ENCODE data around the gene ADAMTS9.
"Not testable (repeated sequence)": the region's sequence is repeated elsewhere in the genome, so short reads cannot be mapped to it uniquely, and the experiment has no call there.

The ADAMTS9 gene

DNA sequence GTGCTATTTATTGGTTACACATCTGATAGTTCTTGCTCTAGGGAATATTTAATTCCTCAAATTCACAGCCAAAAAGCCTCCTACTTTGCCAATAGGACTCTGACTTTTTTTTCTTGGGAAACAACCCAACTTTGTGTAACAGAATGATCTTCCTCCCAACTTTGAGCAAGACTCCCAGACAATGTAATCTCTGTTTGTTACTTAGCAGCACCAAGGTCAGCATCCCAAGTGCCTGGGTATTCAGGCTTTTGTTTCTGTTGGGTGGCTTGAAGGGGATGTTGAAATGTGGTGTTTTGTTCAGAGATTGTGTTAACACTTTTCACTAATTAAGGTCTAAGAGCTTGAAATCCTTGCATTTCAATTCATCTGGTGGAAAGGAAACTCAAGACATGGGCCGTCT lies 115.8 kb downstream of the ADAMTS9 start:
- DNase-seq (ENCODE audit: low spot score): no peak

- no peak for DNase-seq (ENCODE audit: low spot score)
These were observed 118.8 kb downstream of the ADAMTS9 start for GRCh38 chr3:64568895-64569517.

GRCh38 chr3:64566859-64567258 lies 120.9 kb downstream of the ADAMTS9 start:
- no peak for DNase-seq (ENCODE audit: low spot score)

DNA sequence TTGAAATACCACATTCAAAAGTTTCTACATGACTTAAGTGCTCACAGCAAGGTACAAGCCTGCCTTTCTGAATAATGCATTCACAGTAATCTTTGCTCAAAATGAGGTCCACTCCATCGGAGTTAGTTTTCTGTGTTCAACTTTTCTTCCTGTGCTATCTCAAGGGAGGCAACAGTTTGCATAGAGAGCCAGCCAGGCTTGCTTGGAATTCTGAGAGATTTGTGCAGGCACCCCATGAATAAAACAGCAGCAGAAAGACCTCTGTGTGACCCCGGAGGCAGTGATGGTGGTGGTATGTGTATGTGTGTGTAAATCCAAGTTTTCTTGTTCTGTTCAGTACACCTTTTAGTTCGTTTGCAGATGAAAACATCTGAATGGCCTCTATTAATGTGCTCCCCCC lies 124.0 kb downstream of the ADAMTS9 start:
- DNase-seq (ENCODE audit: low spot score): no peak

DNA sequence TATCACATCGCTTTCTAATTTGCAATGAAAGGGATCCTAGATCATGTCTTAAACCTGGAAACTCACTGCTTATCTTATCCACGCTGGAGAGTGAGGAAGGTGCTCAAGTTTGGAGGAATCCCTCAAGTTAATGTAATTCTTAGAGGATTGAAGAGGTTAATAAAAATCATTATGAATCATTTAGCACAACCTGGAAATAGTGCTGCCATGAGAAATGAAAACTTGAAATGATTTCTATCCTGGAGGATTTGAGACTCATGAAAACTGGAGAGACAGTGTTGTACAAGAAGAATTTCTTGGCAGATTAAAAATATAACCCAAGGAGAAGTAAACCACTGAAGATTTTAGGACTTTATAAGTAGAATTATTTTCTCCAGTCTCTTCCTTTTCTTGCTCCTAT lies 125.9 kb downstream of the ADAMTS9 start:
- DNase-seq (ENCODE audit: low spot score): no peak

DNA sequence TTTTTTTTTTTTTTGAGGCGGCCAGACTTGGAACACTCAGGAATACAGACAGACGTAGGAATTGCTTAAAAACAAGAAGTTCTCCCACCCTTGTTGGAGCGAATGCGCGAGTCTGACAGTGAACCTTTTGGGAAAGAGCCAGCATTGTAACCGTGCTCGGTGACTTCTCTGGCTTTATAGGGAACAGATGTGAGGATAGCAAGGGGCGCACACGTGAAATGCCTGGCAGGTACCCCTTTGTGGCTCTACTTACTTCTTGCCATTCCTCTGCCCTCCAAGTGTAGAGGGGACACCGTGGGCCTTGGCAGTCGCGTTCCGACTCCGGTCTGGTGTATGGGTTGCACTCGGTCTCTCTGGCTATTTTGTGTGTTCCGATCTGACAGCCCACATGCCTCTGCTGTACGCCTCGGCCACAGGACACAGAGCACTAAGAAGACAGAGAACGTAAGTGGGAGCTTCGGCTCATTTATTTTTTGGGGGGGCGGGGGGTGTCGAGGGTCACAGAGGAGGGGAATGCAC lies 126.4 kb downstream of the ADAMTS9 start:
- no peak for DNase-seq (ENCODE audit: low spot score)

- DNase-seq (ENCODE audit: low spot score): no peak
These were observed 127.0 kb downstream of the ADAMTS9 start for GRCh38 chr3:64560791-64561190.

DNA sequence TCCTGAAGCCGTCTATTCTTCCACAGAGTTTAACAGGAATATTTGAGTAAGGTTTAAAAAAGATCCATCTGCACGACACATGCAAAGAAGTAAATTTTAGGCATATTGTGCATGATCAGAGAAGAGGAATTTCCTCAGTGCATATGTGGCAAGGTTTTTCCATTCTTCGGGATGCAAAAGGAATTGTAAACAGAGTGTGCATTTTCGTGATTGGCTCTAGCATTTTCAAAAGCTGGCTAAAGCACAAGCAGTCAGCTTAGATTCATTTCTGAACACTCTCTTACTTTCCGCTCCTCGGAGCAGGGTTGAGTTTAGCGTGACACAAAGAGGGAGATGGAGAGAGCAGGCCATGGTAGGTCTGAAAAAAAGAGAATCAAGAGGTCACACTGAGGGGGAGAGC lies 128.2 kb downstream of the ADAMTS9 start:
- DNase-seq (ENCODE audit: low spot score): no peak

GRCh38 chr3:64556046-64556445 lies 131.8 kb downstream of the ADAMTS9 start:
- no peak for DNase-seq (ENCODE audit: low spot score)

DNA sequence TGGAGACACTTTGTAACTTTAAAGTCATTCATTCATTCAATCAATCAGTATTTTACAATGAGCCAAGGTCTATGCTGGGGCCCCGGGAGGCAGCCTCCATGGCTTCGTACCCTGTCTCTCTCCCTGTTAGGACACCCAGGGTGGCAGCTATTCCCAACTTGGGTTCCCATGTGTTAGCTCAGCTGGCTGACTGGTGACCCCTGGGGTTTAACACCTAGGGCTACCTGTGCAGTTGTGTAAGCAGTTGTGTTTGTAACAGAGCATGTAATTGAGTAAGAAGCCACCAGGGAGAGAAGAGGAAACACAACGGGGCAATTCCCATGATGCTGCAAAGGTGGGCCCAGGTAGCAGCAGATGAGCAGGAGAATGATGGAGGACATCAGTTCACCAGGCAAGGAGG lies 132.4 kb downstream of the ADAMTS9 start:
- DNase-seq (ENCODE audit: low spot score): no peak

- no peak for DNase-seq (ENCODE audit: low spot score)
These were observed 133.5 kb downstream of the ADAMTS9 start for GRCh38 chr3:64554096-64554920.

DNA sequence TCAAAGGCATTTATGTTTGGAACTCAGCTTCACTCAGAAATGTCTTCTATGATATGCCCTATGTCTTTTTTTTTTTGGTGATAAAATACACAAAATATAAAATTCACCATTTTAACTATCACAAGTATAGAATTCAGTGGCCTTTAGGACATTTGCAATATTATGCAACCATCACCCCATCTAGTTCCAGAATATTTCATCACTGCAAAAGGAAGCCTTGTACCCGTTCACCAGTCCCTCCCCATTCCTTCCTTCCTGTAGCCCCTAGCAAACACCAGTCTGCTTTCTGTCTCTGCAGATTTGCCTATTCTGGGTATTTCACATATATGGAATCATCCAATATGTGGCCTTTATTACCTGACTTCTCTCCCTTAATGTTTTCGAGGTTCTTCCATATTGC lies 134.8 kb downstream of the ADAMTS9 start:
- no peak for DNase-seq (ENCODE audit: low spot score)

DNA sequence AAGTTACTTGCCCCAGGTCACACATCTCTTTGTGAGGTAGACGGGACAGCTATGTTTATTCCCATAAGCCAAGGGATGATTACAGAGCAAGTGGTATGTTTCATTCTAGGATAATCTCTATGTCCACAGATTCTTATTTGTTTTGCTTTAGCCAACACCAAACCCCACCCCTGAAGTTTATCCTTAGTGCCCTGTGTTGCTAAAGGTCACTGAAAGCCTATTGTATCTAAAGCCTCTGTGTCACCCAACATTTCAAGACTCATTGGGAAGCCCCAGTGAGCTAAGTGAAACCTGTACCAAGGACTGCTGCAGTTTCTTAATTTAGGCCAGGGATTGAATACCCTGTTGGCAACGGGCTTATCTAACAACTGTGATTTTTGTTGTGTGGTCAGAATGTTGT lies 135.6 kb downstream of the ADAMTS9 start:
- DNase-seq (ENCODE audit: low spot score): no peak

DNA sequence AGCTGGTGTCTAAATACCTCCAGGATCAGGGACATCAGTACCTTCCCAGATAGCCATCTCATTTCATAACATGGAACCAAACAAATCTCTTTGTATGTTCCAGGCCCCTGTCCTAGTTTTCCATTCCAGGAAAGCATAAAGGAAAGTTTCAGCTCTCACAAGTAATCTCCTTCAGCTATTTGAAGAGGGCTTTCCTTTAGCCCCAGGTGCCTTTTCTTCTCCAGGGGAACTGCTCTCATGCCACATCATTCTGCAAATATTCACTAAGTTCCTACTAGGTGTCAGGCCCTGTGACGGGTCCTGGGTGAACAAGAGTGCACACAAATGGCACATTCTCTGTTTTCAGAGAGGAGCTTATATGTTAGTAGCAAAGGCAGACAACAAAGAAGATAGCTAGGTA lies 136.1 kb downstream of the ADAMTS9 start:
- DNase-seq (ENCODE audit: low spot score): no peak

- no peak for DNase-seq (ENCODE audit: low spot score)
These were observed 137.1 kb downstream of the ADAMTS9 start for GRCh38 chr3:64550745-64551144.

- DNase-seq (ENCODE audit: low spot score): no peak
These were observed 137.9 kb downstream of the ADAMTS9 start for GRCh38 chr3:64549869-64550268.

DNA sequence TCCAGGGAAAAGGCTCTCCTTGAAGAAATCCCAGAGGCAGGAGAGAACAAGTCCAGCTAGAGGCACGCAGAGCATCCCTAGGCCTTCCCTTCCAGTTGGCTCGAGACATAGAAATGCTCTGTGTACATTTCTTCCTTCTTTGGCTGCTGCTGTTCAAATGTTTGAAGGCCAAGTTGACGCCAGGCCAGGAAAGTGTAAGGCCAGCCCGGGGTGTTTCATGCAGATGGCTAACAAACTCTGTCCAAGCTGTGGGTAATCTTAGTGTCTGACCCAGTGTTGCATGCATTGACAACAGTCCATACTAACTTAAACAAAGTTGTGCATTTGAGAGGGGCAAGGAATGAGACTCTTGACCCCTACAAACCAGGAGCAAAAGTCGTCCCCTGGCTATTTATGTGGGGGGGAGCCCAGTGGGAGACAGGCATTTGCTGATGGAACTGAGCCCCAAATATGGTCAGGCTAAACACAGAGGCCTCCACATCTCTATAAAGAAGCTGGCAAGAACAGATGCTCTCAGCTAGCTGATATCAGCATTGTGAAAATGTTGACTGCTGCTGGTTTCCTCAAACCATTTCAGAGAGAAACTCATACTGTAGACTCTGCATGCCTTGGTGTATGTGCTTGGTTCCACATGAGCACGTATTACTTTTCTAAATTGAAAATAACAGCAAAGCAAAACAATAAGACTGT lies 139.5 kb downstream of the ADAMTS9 start:
- no peak for DNase-seq (ENCODE audit: low spot score)

GRCh38 chr3:64546856-64547255 lies 140.9 kb downstream of the ADAMTS9 start:
- no peak for DNase-seq (ENCODE audit: low spot score)

DNA sequence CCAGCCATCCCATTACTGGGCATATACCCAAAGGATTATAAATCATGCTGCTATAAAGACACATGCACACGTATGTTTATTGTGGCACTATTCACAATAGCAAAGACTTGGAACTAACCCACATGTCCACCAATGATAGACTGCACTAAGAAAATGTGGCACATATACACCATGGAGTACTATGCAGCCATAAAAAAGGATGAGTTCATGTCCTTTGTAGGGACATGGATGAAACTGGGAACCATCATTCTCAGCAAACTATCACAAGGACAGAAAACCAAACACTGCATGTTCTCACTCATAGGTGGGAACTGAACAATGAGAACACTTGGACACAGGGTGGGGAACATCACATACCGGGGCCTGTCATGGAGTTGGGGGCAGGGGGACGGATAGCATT lies 142.6 kb downstream of the ADAMTS9 start:
- not testable (repeated sequence) for DNase-seq (ENCODE audit: low spot score)

GRCh38 chr3:64541803-64542202 lies 146.0 kb downstream of the ADAMTS9 start:
- DNase-seq (ENCODE audit: low spot score): no peak

DNA sequence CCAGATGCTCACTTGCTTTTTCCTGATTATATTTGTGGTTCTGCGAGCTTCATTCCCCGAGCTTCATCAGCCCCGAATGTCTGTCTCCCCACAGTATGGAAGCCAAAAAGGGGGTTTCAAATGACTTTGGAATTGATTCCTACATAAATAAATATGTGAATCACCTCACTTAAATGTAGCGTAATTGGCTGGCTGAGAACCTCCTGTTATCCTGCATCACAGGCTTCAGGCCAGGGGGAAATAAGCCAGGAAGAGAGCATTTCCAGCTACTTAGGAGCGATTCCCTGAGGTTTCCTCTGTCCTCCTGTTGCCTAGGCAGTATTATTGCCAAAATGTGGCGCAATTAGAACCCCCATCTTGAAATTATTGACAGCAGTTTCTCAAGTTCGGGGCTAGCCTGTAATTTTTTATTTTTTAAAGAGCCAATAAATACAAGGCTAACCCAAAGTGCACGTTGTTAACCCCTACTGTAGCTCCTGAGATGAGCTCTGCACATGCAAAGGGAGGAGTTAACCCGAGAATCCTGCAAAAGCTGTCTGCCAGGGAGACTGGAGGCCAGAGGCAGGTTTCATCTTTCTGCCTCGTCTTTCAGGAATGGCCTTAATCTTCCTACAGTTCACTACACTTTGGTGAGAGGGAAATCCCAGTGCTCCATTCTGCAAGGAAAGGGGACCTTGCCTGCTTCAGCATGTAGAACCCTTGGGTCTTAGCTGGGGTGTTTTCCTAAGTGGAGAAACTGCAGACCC lies 148.2 kb downstream of the ADAMTS9 start:
- DNase-seq (ENCODE audit: low spot score): no peak

GRCh38 chr3:64536166-64536565 lies 151.6 kb downstream of the ADAMTS9 start:
- no peak for DNase-seq (ENCODE audit: low spot score)
